ENCODE results near the gene FBXW8.

FBXW8 gene

DNA sequence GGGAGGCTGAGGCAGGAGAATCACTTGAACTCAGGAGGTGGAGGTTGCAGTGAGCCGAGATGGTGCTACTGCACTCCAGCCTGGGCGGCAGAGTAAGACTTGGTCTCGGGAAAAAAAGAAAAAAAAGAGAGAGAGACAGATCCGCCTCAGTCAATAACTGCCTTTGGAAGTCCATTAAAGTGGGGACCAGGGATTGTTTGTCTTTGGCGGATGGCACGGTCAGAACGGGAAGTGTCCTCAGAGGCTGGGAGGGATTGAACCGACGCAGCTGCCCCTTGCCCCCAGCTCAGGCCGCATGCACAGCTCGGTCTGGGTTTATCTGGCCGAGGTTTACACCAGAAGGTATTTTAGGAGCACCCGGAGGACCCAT lies 134.0 kb downstream of the FBXW8 start:
- Histone ChIP-seq H3K4me3 (no peak overlapping the region), H3K27ac (no peak overlapping the region)
- no peak for DNase-seq (ENCODE audit: low spot score)
- TF ChIP-seq, protein P1, sequence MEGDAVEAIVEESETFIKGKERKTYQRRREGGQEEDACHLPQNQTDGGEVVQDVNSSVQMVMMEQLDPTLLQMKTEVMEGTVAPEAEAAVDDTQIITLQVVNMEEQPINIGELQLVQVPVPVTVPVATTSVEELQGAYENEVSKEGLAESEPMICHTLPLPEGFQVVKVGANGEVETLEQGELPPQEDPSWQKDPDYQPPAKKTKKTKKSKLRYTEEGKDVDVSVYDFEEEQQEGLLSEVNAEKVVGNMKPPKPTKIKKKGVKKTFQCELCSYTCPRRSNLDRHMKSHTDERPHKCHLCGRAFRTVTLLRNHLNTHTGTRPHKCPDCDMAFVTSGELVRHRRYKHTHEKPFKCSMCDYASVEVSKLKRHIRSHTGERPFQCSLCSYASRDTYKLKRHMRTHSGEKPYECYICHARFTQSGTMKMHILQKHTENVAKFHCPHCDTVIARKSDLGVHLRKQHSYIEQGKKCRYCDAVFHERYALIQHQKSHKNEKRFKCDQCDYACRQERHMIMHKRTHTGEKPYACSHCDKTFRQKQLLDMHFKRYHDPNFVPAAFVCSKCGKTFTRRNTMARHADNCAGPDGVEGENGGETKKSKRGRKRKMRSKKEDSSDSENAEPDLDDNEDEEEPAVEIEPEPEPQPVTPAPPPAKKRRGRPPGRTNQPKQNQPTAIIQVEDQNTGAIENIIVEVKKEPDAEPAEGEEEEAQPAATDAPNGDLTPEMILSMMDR (IDR thresholded peaks at IDR 0.05) = no peak

DNA sequence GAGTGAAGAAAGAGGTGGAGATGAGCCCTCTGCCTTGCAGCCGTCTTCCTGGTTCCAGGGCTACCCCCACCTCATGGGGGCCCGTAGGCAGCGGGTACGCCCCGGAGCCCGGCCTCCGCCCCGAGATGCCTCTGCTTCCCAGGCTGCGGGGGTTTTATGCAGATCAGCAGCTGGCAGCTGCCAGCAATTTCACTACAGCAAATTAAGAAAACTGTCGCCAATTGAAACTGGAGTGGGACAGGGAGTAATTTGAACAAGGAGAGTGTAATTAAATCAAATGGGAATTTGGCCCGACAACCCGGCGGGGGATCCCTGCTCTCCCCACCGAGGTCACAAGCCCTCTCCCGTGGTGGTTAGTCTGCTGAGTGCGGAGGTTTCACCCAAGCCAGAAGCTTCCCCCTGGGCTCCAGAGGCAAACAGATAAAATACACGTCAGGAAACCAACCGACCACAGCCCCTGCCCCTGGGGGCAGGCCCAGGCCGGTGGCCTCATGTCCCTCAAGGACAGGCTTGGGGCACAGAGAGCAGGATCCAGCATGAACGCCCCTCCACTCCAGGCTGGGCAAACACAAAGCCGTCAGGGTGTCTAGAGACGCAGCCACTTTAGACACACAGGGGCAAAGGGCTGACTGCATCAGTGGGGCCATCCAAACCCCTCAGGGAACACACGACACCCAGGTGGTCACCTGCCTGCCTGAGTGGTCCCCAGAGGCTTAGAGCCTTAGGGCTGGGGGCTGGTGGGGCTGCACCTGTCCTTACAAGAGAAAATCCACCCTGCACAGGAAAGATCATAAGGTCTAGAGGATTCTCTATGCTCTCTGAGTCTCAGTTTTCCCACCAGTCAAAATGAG lies 134.6 kb downstream of the FBXW8 start:
- TF ChIP-seq, protein P1 (IDR thresholded peaks at IDR 0.05) = no peak
- H3K27ac ChIP-seq = no peak overlapping the region
- H3K4me3 ChIP-seq = no peak overlapping the region
- DNase-seq (ENCODE audit: low spot score) = no peak

DNA sequence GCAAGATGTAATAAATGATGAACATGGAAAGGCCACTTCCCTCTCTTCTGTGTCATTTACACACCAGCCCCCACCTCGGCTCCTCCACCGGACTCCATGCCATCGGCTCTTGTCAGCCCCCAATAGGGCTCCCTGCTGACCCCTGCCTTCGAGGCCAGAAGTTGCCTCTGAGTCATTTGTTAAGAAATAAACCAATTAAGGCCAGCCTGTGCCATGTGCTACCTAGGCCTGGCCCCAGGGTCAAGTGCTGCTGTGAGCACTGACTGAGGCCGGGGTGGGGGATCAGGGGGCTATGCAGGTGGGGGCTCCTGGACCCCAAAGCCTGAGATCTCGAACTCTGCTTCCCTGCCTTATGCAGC lies 135.2 kb downstream of the FBXW8 start:
- no peak overlapping the region for H3K27ac ChIP-seq
- TF ChIP-seq, protein P1 (IDR thresholded peaks at IDR 0.05) = no peak
- H3K4me3 ChIP-seq = no peak overlapping the region
- DNase-seq (ENCODE audit: low spot score) = no peak

DNA sequence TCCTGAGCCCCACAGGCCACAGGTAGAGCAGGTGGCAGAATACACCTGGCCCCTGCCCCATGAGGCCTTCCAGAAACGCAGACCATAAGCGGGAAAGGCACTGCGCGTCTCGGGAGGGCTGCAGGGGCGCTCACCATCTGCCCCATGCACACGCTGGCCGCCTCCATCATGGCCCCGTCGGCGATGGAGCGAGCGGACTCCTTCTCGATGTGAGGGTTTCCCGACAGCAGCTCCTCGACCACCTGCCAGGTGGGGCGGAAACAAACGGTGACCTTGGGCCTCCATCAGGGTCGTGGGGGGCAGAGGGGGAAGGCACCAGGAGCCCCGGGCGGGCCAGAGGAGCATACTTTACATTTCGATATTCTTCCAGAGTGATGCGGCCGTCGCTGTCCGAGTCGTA lies 135.7 kb downstream of the FBXW8 start:
- DNase-seq (ENCODE audit: low spot score) = no peak
- Histone ChIP-seq H3K4me3 (no peak overlapping the region), H3K27ac (no peak overlapping the region)
- TF ChIP-seq, protein P1 (IDR thresholded peaks at IDR 0.05) = no peak

DNA sequence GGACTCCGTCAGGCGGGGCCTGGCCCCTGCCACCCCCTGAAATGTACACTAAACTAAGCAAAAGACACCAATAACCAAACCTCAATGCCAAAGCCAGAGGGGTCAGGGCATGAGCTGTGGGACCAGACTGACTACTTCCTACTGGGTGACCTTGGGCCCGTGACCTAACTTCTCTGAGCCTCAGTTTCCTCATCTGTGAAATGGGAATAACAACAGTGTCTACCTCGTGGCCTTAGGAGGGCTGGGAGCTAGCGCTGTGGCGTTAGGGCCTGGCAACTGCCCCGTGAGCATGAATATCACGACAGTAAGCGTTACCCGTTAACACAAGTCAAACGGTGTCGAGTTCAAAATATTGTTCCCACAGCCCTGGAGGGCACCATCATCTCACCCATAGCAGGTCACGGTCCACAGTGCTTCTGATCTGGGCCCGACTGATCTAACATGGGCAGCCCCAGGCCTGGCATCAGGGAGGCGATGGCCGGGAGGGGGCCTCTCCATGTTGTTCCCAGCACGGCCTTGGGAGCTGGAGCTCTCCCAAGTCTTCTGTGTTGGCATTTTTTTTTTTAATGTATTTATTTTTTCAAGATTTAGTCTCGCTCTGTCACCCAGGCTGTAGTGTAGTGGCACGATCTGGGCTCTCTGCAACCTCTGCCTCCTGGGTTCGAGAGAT lies 136.2 kb downstream of the FBXW8 start:
- no peak for DNase-seq (ENCODE audit: low spot score)
- TF ChIP-seq, protein P1 (IDR thresholded peaks at IDR 0.05) = no peak
- H3K27ac ChIP-seq = no peak overlapping the region
- no peak overlapping the region for H3K4me3 ChIP-seq

DNA sequence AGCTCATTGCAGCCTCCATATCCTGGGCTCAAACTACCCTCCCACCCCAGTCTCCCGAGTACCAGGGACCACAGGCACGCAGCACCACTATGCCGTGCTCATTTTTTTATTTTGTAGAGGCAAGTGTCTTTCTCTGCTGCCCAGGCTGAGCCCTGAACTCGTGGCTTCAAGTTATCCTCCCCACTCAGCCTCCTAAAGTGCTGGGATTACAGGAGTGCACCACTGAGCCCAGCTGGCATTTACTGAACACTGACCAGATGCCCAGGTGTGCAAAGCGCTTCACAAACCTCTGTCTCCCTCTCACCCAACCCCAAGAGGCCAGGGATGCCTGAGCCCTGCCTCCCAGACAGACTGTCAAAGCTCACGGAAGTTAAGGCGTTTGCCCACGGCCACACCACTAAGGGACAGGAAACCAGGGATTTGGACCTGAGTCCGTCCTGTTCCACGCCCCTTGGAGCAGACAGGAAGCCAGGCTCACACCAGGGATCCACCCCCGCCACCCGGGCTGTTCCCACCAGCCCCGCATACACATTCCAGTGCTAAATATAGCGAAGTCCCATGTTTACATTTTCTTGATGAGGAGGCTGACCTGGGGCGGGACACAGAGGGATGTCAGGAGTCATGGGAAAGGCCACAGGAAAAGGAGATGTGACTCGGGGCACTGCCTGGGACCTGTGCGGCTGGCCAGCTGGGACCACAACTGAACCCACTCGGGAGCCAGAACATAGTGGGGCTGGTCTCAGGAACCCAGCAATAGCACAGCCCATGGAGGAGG lies 137.2 kb downstream of the FBXW8 start:
- TF ChIP-seq, protein P1 (IDR thresholded peaks at IDR 0.05) = no peak
- no peak overlapping the region for H3K4me3 ChIP-seq
- H3K27ac ChIP-seq = peak overlapping the region in 1 of 2 donors; percentile 44
- no peak for DNase-seq (ENCODE audit: low spot score)

Measured in coronary artery (tissue), 2 donors.